Measurements from ENCODE around the gene ARRB2. TPM values are rescaled to one million over a fixed set of nuclear protein-coding genes. Genes with fewer than 3 reads are reported as not detected.

ARRB2 gene
- total and polyA plus RNA-seq, 2 experiments from 2014 or later = 37.3 to 45.0 TPM

GRCh38 chr17:4750606-4751005 lies 40.2 kb downstream of the ARRB2 start (continued):
- TF ChIP-seq ZNF462 (CRISPR knock-in tag; IDR thresholded peaks at IDR 0.05) = no peak
- no peak for TF ChIP-seq ETS1 (IDR thresholded peaks at IDR 0.05)

- H3K4me3 Mint-ChIP-seq = no peak overlapping the region
- H3K27me3 Mint-ChIP-seq (ENCODE audit: insufficient read depth, low read depth, poor library complexity) = peaks cover 1% of the 10 kb centered on the region
- H3K4me1 Mint-ChIP-seq = peaks cover 11% of the 10 kb centered on the region
- no peaks in the 10 kb centered on the region for H3K36me3 Mint-ChIP-seq (ENCODE audit: low read depth)
- no peak overlapping the region for H3K27ac Mint-ChIP-seq
- ATAC-seq = no peak
- no peak for DNase-seq (ENCODE audit: low spot score)
- no peaks in the 10 kb centered on the region for H3K9me2 ChIP-seq (ENCODE audit: insufficient read depth)
- peaks cover 5% of the 10 kb centered on the region for H3K4me1 ChIP-seq (ENCODE audit: insufficient read depth)
- no peaks in the 10 kb centered on the region for H3K9me3 Mint-ChIP-seq
- no peak overlapping the region for H3K4me2 ChIP-seq
- no peaks in the 10 kb centered on the region for H3K79me2 ChIP-seq (replicated peaks; ENCODE audit: insufficient read depth)
- no peak overlapping the region for H3K4me3 ChIP-seq
- H3K36me3 ChIP-seq (ENCODE audit: insufficient read depth) = no peaks in the 10 kb centered on the region
- H3K27me3 ChIP-seq (ENCODE audit: insufficient read depth) = no peaks in the 10 kb centered on the region
- no peak overlapping the region for H2AFZ ChIP-seq
- H3F3A ChIP-seq (replicated peaks; ENCODE audit: low read depth) = 0 out of 2 replicates have a peak, but pooled peaks cover 6% of the 10 kb centered on the region
- H3K27ac ChIP-seq (ENCODE audit: low read depth) = no peak overlapping the region
- no peaks in the 10 kb centered on the region for H4K20me1 ChIP-seq (replicated peaks; ENCODE audit: insufficient read depth)
- TF ChIP-seq ZNF462 (CRISPR knock-in tag; IDR thresholded peaks at IDR 0.05) (no peak), CTCF (conservative IDR thresholded peaks at IDR 0.05; ENCODE audit: low read depth in 2 of 2) (no peak), NANOG (IDR thresholded peaks at IDR 0.05; ENCODE audit: borderline replicate concordance) (no peak), POLR2AphosphoS5 (IDR thresholded peaks at IDR 0.05; ENCODE audit: low read depth) (no peak), CREB1 (CRISPR knock-in tag; IDR thresholded peaks at IDR 0.05; ENCODE audit: low read depth) (no peak), JUNB (IDR thresholded peaks at IDR 0.05; ENCODE audit: unreplicated experiment) (no peak)
Measured at GRCh38 chr17:4751932-4752331, 41.5 kb downstream of the ARRB2 start.
